ENCODE measurements around the gene ZNF692.
"Not testable (repeated sequence)": the region's sequence is repeated elsewhere in the genome, so short reads cannot be mapped to it uniquely, and the experiment has no call there.

ZNF692 gene

GRCh38 chr1:248890549-248891498 is 31.9 kb upstream of the ZNF692 start:
- TF ChIP-seq CTCF (IDR thresholded peaks at IDR 0.05; ENCODE audit: extremely low read depth, insufficient read depth, missing control alignments), result no peak
- in situ Hi-C loops (cut with MboI; ENCODE audit: low pct_unique_long_range_greater_than_20kb, low sequenced_read_pairs, unreplicated experiment), result no loop called here
- DNase-seq (ENCODE audit: low spot score), result no peak

- DNase-seq (ENCODE audit: low spot score); in situ Hi-C loops (cut with MboI; ENCODE audit: low pct_unique_long_range_greater_than_20kb, low sequenced_read_pairs, unreplicated experiment): not testable (repeated sequence)
Observed at GRCh38 chr1:248889914-248890243, 31.0 kb upstream of the ZNF692 start.

GRCh38 chr1:248886237-248886895 is 27.5 kb upstream of the ZNF692 start:
- no peak for TF ChIP-seq CTCF (IDR thresholded peaks at IDR 0.05; ENCODE audit: extremely low read depth, insufficient read depth, missing control alignments)
- in situ Hi-C loops (cut with MboI; ENCODE audit: low pct_unique_long_range_greater_than_20kb, low sequenced_read_pairs, unreplicated experiment), result no loop called here
- DNase-seq (ENCODE audit: low spot score), result no peak

- no peak for TF ChIP-seq CTCF (IDR thresholded peaks at IDR 0.05; ENCODE audit: extremely low read depth, insufficient read depth, missing control alignments)
- in situ Hi-C loops (cut with MboI; ENCODE audit: low pct_unique_long_range_greater_than_20kb, low sequenced_read_pairs, unreplicated experiment), result no loop called here
- DNase-seq (ENCODE audit: low spot score), result no peak
Observed at GRCh38 chr1:248885646-248886045, 26.8 kb upstream of the ZNF692 start.

- in situ Hi-C loops (cut with MboI; ENCODE audit: low pct_unique_long_range_greater_than_20kb, low sequenced_read_pairs, unreplicated experiment), result no loop called here
- DNase-seq (ENCODE audit: low spot score), result no peak
- no peak for TF ChIP-seq CTCF (IDR thresholded peaks at IDR 0.05; ENCODE audit: extremely low read depth, insufficient read depth, missing control alignments)
Observed at GRCh38 chr1:248884632-248885295, 25.9 kb upstream of the ZNF692 start.

GRCh38 chr1:248882427-248882826 is 23.5 kb upstream of the ZNF692 start:
- DNase-seq (ENCODE audit: low spot score); in situ Hi-C loops (cut with MboI; ENCODE audit: low pct_unique_long_range_greater_than_20kb, low sequenced_read_pairs, unreplicated experiment): not testable (repeated sequence)

- no peak for DNase-seq (ENCODE audit: low spot score)
- no peak for TF ChIP-seq CTCF (IDR thresholded peaks at IDR 0.05; ENCODE audit: extremely low read depth, insufficient read depth, missing control alignments)
- in situ Hi-C loops (cut with MboI; ENCODE audit: low pct_unique_long_range_greater_than_20kb, low sequenced_read_pairs, unreplicated experiment), result no loop called here
Observed at GRCh38 chr1:248881261-248881660, 22.4 kb upstream of the ZNF692 start.
